ENCODE results near the gene PIK3C2A. TPM values are rescaled to one million over a fixed set of nuclear protein-coding genes. Genes with fewer than 3 reads are reported as not detected.

Gene PIK3C2A
- total and polyA plus RNA-seq, 2 donors (not counting 3 experiments of a cell fraction or from before 2014, with no cell fraction given), result 33.7 to 142 TPM

- dilution Hi-C loops (cut with MboI; ENCODE audit: extremely low pct_ligation_motif_present, low sequenced_read_pairs) (no loop called here), intact Hi-C loops (cut with micrococcal nuclease) (no loop called here)
- FAIRE-seq (no peak), DNase-seq (ENCODE audit: low read depth, low spot score) (no peak)
- TF ChIP-seq POLR2A (IDR thresholded peaks at IDR 0.05; ENCODE audit: low read depth, low read length) (no peak), MAX (IDR thresholded peaks at IDR 0.05; ENCODE audit: insufficient read depth, insufficient read length) (no peak), POLR2AphosphoS5 (IDR thresholded peaks at IDR 0.05; ENCODE audit: insufficient read depth, low read depth, low read length) (no peak)
- ChIA-PET CTCF (no interaction called here), POLR2A (no interaction called here)
- no peak overlapping the region for H3K4me3 ChIP-seq (replicated peaks in 1 of 3; ENCODE audit: insufficient read depth in 1 of 3, low read depth in 1 of 3, low read length in 3 of 3)
- H3K9ac ChIP-seq (replicated peaks; ENCODE audit: extremely low read depth, insufficient read depth, low read length), result no peak overlapping the region
- H3K36me3 ChIP-seq (ENCODE audit: control insufficient read depth in 2 of 2, extremely low read depth in 1 of 2, insufficient read depth in 2 of 2, low read length in 2 of 2), result no peaks in the 10 kb centered on the region
- no peaks in the 10 kb centered on the region for H3K27me3 ChIP-seq (ENCODE audit: control insufficient read depth in 2 of 2, insufficient read depth in 2 of 2, low read length in 2 of 2)
- no peak overlapping the region for H3K27ac ChIP-seq (ENCODE audit: insufficient read depth, low read depth, low read length)
- no peak overlapping the region for H2AFZ ChIP-seq (ENCODE audit: low read depth, low read length)
- H4K20me1 ChIP-seq (replicated peaks; ENCODE audit: control insufficient read depth, extremely low read depth, insufficient read depth, low read length), result no peaks in the 10 kb centered on the region
- no peak overlapping the region for H3K4me2 ChIP-seq (ENCODE audit: insufficient read depth, low read length)
- no peaks in the 10 kb centered on the region for H3K9me1 ChIP-seq (replicated peaks; ENCODE audit: control insufficient read depth, extremely low read depth, insufficient read depth, low read length)
- BruUV-seq (replicated peaks), result no TSS peak
- H3K79me2 ChIP-seq (ENCODE audit: control insufficient read depth, insufficient read depth, low read length), result no peaks in the 10 kb centered on the region
- H3K9me3 ChIP-seq (replicated peaks; ENCODE audit: control insufficient read depth, insufficient read depth, low read length), result no peaks in the 10 kb centered on the region
- H3K4me1 ChIP-seq (ENCODE audit: control insufficient read depth, extremely low read depth, insufficient read depth, low read length), result no peaks in the 10 kb centered on the region
Observed at GRCh38 chr11:17252704-17253103, 44.9 kb upstream of the PIK3C2A start.

GRCh38 chr11:17250561-17251350, 43.0 kb upstream of the PIK3C2A start:
- Histone ChIP-seq H3K79me2 (ENCODE audit: control insufficient read depth, insufficient read depth, low read length) (no peaks in the 10 kb centered on the region), H2AFZ (ENCODE audit: low read depth, low read length) (no peak overlapping the region), H4K20me1 (replicated peaks; ENCODE audit: control insufficient read depth, extremely low read depth, insufficient read depth, low read length) (no peaks in the 10 kb centered on the region), H3K9ac (replicated peaks; ENCODE audit: extremely low read depth, insufficient read depth, low read length) (no peak overlapping the region), H3K9me1 (replicated peaks; ENCODE audit: control insufficient read depth, extremely low read depth, insufficient read depth, low read length) (no peaks in the 10 kb centered on the region), H3K9me3 (replicated peaks; ENCODE audit: control insufficient read depth, insufficient read depth, low read length) (no peaks in the 10 kb centered on the region), H3K4me3 (replicated peaks in 1 of 3; ENCODE audit: insufficient read depth in 1 of 3, low read depth in 1 of 3, low read length in 3 of 3) (no peak overlapping the region), H3K4me1 (ENCODE audit: control insufficient read depth, extremely low read depth, insufficient read depth, low read length) (no peaks in the 10 kb centered on the region), H3K27ac (ENCODE audit: insufficient read depth, low read depth, low read length) (no peak overlapping the region), H3K27me3 (ENCODE audit: control insufficient read depth in 2 of 2, insufficient read depth in 2 of 2, low read length in 2 of 2) (no peaks in the 10 kb centered on the region), H3K4me2 (ENCODE audit: insufficient read depth, low read length) (no peak overlapping the region), H3K36me3 (ENCODE audit: control insufficient read depth in 2 of 2, extremely low read depth in 1 of 2, insufficient read depth in 2 of 2, low read length in 2 of 2) (no peaks in the 10 kb centered on the region)
- TF ChIP-seq GATA2 (IDR thresholded peaks at IDR 0.05; ENCODE audit: insufficient read depth, insufficient read length, low read depth, low read length) (no peak), FOS (IDR thresholded peaks at IDR 0.05; ENCODE audit: borderline replicate concordance, insufficient read depth, low read length) (no peak), POLR2A (IDR thresholded peaks at IDR 0.05; ENCODE audit: low read depth, low read length) (no peak), EZH2 (IDR thresholded peaks at IDR 0.05; ENCODE audit: borderline replicate concordance, low read depth, low read length, severe bottlenecking) (no peak), MYC (IDR thresholded peaks at IDR 0.05; ENCODE audit: low read depth, low read length) (no peak), MAX (IDR thresholded peaks at IDR 0.05; ENCODE audit: insufficient read depth, insufficient read length) (no peak), POLR2AphosphoS5 (IDR thresholded peaks at IDR 0.05; ENCODE audit: insufficient read depth, low read depth, low read length) (no peak), JUN (IDR thresholded peaks at IDR 0.05; ENCODE audit: borderline replicate concordance, insufficient read depth, insufficient read length, low read depth) (no peak), CTCF (IDR thresholded peaks at IDR 0.05; ENCODE audit: extremely low read depth in 1 of 2, insufficient read depth in 1 of 2, low read depth in 1 of 2, low read length in 2 of 2) (no peak)
- dilution Hi-C loops (cut with MboI; ENCODE audit: extremely low pct_ligation_motif_present, low sequenced_read_pairs) (no loop called here), intact Hi-C loops (cut with micrococcal nuclease) (no loop called here)
- POLR2A ChIA-PET, result no interaction called here
- FAIRE-seq, result no peak
- no TSS peak for BruUV-seq (replicated peaks)
- DNase-seq (ENCODE audit: low read depth, low spot score), result no peak
- CTCF ChIA-PET, result no interaction called here
